Measurements from ENCODE around the gene ZNF697. TPM values are rescaled to one million over a fixed set of nuclear protein-coding genes. Genes with fewer than 3 reads are reported as not detected.

Gene ZNF697
- total and polyA plus RNA-seq, 10 of the 15 experiments (the other 5 are each of a cell fraction or from before 2014, with no cell fraction given) = 0.48 to 5.9 (median 3.0) TPM

- TF ChIP-seq RELB (IDR thresholded peaks at IDR 0.05; ENCODE audit: low read depth) (0 out of 2 replicates have a peak, but pooled peaks have one; percentile 15), GATAD2B (conservative IDR thresholded peaks at IDR 0.05; ENCODE audit: low read depth) (peak; percentile 68), RB1 (IDR thresholded peaks at IDR 0.05; ENCODE audit: borderline replicate concordance) (peak; percentile 63; the same call in 1 of the 2 replicates), HDAC6 (IDR thresholded peaks at IDR 0.05; ENCODE audit: unreplicated experiment) (peak; percentile 51), BACH1 (IDR thresholded peaks at IDR 0.05; ENCODE audit: borderline replicate concordance) (peak; percentile 46; the same call in 1 of the 2 replicates), CTCF (IDR thresholded peaks at IDR 0.05 in 2 of 3, conservative IDR thresholded peaks at IDR 0.05 in 1 of 3; ENCODE audit: control insufficient read depth in 2 of 3, extremely low read depth in 1 of 3, insufficient read depth in 1 of 3, low read depth in 3 of 3, low read length in 3 of 3) (peak in 2 of 3 experiments; percentile 7 to 17; a peak in 1 of 6 replicates), IKZF2 (IDR thresholded peaks at IDR 0.05) (peak; percentile 55 to 59; a peak in 2 of 4 replicates), LARP7 (IDR thresholded peaks at IDR 0.05) (peak; percentile 82), DPF2 (IDR thresholded peaks at IDR 0.05) (peak; percentile 61; the same call in 1 of the 2 replicates), BCLAF1 (IDR thresholded peaks at IDR 0.05) (0 out of 2 replicates have a peak, but pooled peaks have one; percentile 14), ATF7 (IDR thresholded peaks at IDR 0.05; ENCODE audit: low read depth) (no peak), CHD2 (IDR thresholded peaks at IDR 0.05; ENCODE audit: borderline replicate concordance, low read depth, low read length) (peak; percentile 91), GABPA (IDR thresholded peaks at IDR 0.05; ENCODE audit: low read depth) (peak; percentile 73), NKRF (conservative IDR thresholded peaks at IDR 0.05) (peak; percentile 64; the same call in 1 of the 2 replicates), BRCA1 (IDR thresholded peaks at IDR 0.05; ENCODE audit: low read depth, low read length) (peak; percentile 58; the same call in 1 of the 2 replicates), FOS (IDR thresholded peaks at IDR 0.05; ENCODE audit: borderline replicate concordance, extremely low read depth, insufficient read length) (no peak)
Measured at GRCh38 chr1:119647734-119648619, at the start of gene ZNF697 (continued).

Data from GM12878 (cell line).